Endothelial cell of hepatic sinusoid (primary cell): ENCODE measurements around the gene ETV3L.
"Not testable (repeated sequence)": the region's sequence is repeated elsewhere in the genome, so short reads cannot be mapped to it uniquely, and the experiment has no call there.

Source experiments
- in situ Hi-C: cut with HindIII; loops from 2 replicates; pipeline ENCODE4 v1.10.0; 2017; ENCODE audit warnings: low sequenced_read_pairs

The ETV3L gene

DNA sequence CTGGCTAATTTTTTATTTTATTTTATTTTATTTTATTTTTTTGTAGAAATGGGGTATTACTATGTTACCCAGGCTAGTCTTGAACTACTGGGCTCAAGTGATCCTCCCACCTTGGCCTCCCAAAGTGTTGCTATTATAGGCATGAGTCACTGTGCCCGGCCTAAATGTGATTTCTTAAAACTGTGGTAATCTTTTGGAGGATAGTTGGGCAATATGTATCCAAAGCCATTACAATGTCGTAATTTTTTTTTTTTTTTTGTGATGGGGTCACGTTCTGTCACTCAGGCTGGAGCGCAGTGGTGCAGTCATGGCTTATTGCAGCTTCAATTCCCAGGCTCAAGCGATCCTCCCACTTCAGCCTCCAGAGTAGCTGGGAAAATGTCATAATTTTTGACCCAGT lies 14.2 kb downstream of the ETV3L start:
- in situ Hi-C loops = no loop called here

DNA sequence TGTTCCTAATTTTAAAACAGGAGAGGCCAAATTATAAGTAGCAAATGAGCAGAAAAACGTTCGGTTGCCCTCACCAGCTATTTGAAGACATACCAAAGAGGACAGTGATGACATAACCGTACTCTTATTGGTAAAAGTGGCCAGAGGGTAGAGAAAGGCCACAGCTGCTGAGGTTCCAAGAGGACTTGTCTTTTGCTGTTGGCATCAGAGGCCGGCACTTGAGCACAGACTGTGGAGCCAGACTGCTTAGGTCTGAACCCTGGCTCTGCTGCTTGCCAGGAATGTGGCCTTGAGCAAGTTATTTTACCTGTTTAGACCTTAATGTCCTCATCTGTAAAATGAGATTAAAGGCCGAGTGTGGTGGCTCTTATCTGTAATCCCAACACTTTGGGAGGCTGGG lies 14.9 kb downstream of the ETV3L start:
- in situ Hi-C loops = no loop called here

DNA sequence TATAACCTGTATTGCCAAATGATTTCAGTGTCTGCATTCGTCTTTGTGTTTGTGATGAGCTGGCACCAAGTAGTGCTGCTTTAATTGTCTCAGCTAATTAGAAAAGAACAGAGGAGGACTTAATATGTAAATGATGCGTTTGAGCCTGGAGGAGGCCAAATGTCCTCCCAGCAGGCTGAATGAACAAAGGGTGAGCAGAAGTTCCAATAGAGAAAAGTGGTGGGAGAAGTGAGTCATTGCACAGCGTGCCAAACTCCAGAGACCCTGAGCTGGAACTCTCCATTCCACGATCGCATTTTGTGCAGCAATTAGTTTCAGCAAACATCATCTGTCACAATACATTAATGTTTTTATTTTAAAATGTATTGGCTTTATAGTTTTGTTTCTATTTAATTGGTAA lies 17.9 kb downstream of the ETV3L start:
- in situ Hi-C loops = no loop called here

DNA sequence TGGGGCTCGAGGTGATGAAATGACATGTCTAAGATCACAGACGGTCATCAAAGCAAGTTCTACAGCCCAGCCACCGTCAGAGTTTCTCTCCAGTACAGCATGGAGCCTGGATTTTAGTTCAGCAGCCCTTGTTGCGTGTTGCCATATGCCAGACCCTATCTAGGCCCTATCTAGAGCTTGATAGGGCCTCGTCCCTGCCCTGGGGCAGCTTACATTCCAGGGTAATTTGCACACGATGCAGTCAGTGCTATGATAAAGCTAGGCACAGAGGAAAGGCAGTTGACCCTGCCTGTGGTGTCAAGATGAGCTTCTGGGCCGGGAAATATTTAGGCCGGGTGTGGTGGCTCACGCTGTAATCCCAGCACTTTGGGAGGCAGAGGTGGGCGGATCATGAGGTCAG lies 18.9 kb downstream of the ETV3L start:
- in situ Hi-C loops = no loop called here

DNA sequence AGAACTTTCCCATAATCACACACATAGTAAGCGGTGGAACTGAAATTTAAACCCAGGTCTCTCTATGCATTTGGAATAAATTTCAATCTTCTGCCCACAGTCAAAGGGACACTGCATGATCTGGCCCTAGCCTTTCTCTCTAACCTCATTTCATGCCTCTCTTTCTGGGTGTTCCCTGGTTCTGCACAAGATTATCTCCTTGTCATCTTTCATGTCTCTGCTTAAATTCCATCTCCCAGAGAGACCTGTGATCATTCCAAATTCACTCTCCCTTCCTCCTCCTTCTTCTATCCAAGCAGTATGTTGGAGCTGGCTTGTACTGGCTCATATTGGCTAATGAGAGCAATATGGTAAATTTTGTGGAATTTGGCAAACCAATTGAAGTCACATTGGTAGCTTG lies 22.2 kb downstream of the ETV3L start:
- in situ Hi-C loops = no loop called here

DNA sequence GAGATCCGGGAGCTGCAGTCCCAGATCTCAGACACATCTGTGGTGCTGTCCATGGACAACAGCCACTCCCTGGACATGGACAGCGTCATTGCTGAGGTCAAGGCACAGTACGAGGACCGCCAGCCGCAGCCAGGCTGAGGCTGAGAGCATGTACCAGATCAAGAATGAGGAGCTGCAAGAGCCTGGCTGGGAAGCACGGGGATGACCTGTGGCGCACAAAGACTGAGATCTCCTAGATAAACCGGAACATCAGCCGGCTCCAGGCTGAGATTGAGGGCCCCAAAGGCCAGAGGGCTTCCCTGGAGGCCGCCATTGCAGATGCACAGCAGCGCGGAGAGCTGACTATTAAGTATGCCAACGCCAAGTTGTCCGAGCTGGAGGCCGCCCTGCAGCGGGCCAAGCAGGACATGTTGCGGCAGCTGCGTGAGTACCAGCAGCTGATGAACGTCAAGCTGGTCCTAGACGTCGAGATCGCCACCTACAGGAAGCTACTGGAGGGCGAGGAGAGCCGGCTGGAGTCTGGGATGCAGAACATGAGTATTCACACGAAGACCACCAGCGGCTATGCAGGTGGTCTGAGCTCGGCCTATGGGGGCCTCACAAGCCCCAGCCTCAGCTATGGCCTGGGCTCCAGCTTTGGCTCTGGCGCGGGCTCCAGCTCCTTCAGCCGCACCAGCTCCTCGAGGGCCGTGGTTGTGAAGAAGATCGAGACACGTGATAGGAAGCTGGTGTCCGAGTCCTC lies 25.5 kb downstream of the ETV3L start:
- in situ Hi-C loops = no loop called here

DNA sequence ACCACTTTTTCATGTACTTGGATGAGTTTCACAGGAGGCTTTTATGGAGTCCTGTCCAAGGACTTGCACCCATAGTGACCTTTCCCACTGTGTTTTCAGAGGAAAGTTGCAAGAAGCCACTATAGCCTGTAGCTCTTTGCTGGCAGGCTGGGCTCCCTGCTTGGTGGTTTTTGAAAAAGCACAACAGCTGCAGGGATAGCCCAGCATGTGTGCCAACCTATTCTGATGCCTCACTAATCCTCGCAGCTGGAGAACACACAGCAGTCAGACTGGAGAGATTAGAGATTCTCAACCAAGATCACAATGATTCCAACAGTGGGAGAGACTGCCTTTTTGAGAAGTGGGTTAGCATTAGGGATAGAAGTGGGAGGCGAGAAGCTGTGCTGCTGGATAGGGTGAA lies 30.0 kb downstream of the ETV3L start:
- in situ Hi-C loops = no loop called here

DNA sequence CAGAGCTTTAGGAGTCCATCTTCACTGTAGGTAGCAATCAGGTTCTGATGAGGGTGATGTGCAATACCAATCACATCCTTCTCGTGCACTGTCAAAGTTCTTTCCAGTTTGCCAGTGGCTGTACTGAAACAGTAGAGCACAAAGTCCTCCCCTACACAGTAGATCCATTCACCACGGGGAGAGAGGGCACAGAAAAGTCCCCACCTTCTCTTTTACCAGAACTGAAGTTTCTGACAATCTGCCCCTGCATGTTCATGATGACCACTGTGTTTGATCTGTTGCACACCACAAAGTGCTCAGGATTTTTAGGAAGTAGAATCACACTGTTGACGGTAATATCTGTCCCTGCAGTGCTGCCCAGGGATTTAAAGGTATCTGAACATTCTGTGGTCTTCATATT lies 40.4 kb downstream of the ETV3L start:
- in situ Hi-C loops = not testable (repeated sequence)

DNA sequence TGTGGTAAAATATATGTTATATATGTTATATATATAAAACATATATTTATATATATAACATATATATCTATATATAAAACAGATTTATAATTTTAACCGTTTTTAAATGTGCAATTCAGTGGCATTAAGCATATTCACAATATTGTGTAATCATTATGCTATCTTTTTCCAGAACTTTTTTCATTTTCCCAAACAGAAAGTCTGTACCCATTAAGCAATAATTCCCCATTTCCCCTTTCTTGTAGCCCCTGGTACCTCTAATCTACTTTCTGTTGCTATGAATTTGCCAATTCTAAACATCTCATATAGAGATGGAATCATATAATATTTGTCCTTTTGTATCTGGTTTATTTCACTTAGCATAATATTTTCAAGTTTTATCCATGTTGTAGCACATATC lies 43.3 kb downstream of the ETV3L start:
- in situ Hi-C loops = no loop called here

DNA sequence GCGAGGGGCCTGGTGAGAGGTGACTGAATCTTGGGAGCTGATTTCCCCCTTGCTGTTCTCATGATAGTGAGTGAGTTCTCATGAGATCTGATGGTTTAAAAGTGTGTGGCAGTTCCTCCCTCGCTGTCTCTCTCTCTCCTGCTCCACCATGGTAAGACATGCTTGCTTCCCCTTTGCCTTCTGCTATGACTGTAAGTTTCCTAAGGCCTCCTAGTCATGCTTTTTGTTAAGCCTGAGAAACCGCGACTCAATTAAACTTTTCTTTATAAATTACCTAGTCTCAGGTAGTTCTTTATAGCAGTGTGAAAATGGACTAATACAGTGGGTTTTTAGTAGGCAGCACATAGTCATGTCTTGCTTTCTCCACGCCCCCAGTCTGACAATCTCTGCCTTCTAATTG lies 43.9 kb downstream of the ETV3L start:
- in situ Hi-C loops = not testable (repeated sequence)

DNA sequence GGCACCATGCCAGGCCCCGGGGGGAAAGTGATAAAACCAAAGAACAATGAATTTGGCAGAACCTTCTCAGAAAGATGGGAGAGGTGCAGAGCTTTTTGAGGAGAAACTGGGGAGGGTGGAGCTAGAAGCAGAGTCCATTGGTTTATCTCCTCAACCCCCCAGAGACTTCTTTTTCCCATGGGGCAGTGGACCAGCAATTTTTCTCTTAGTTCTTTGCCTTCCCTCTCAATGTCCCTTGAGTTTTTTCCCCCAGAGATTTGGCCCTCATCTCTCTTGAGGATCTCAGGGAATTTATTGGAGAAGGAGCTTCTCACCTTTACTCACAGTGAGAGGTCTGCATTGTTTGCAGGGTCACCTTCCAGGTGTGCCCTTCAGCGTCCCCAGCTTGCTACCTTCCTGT lies 48.8 kb downstream of the ETV3L start:
- in situ Hi-C loops = no loop called here

DNA sequence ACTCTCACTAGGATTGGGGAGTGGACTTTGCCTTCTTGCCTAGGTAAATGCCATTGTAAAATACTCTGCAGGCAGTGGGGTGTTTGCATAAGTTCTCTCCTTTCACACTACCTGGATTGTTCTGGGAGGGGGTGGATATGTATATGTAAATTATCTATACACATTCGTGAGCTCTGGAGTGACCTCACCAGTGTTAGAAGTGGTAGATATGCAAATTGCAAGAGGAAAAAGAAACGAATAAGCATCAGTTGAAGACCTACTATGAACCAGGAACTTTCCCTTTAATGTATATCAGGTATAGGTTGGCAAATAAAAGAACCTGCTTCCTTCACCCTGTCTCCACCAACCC lies 52.6 kb downstream of the ETV3L start:
- in situ Hi-C loops = no loop called here

DNA sequence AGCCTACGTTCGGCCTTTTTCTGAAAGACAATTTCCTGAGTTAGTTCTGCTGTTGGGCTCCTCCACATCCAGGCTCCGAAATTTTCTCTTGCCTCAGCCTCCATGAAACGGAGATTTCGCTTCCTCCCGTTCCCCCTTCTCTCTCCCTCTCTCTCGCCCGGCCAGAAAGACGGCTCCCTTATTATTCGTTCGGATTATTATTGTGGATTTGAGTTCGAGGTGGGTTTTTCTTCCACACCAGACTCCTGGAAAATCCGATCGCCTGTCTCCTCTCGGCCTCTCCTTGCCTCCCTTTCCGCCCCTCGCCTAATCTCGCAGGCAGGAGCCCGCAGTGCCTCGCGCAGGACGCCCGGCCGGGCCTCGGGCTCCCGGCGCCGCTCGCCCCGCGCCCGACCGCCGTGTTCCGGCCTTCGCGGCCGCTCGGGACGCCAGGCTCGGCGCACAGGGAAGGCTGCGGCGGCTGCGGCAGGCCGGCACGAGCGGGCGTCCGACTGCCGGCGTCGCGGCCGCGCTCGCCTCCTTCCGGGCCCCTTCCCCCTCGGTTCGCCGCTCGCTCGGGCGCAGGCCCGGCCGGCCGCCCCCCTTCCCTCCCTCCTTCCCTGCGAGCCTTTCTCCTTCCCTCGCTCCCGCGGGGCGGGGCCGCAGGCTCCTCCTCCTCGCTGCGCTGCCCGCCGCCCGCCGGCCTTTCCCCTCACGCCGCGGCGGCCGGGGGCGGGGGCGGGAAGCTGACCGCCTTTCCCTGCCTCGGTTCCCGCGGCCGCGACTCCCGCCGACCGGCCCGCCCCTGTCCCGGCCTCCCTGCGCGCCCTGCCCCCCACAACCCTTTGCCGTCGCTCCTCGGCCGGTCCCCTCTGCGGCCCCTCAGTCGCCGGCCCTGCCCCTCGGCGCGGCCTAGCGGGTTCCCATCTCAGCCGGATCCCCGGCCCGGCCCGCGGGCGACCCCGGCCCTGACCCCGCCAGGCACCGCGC lies 54.1 kb downstream of the ETV3L start, which contains the start of gene ARHGEF11:
TSS of gene ARHGEF11 (minus strand) at position 493 of the 969 bp plus-strand sequence. CDS start 1,412 bp downstream, outside the sequence.
- in situ Hi-C loops = no loop called here

DNA sequence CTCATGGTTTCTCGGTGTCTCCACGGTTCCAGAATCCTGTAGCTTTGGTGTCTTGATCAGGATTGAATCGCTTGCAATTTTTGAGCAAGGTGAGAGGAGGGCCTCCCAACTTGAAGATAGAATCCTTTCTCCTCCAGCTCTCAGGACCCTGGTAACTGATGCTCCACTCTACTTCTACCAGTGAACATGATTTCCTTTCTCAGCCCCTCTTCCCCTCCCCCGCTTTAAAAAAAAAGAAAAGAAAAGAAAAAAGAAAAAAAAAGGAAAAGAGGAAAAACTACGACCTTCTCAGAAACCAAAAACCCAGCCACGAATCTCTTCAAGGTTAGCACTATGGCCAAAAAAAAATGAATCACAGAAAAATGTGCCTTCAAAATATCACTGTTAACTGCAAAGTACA lies 55.3 kb downstream of the ETV3L start:
- in situ Hi-C loops = loop anchor here (5.0 kb wide), 1 partner anchor 52 kb away; no protein-coding TSS in a partner anchor

DNA sequence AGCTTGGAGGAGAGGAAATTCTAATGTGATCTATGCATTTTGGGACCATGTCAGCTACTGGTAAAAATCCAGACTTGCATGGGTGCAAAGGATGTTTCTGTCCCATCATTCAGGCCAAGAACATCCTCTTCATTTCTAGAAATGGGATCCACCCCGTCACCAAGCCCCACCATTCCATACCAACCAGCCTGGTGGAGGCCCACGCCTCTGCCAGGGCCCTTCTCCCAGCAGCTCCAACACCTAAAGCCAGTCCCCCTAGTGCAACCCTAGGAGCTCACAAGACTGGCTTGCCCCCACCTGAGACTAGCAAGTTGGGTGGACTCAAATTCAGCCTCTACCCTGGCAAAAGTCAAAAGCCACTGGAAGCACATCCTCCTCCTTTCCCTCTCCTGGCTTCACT lies 55.9 kb downstream of the ETV3L start:
- in situ Hi-C loops = loop anchor here (5.0 kb wide), 1 partner anchor 51 kb away; no protein-coding TSS in a partner anchor

DNA sequence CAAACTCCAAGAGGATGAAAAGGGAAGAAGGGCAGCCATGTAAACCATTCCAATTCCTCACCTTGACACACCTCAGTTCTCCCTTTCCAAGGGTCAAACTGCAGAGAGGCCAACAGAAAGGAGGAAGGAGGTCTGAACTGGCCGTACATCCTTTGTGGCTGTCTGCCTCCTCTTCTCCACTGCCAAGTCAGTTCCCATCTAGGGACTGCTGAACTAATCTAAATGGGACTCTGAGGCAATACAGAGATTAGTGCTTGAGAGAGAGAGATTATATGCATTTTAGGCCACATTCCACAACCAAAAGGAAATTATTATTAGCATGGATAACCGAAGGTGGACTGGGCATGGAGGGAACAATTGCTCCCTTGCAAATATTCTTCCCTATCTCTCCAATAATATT lies 56.8 kb downstream of the ETV3L start:
- in situ Hi-C loops = loop anchor here (5.0 kb wide), 1 partner anchor 51 kb away; no protein-coding TSS in a partner anchor
